BLaER1 treated with 17β-estradiol and CSF1 and Interleukin-3, amounts not matched to agents 10 nM and 100 nM (cell line): ENCODE data around the gene BDKRB2.

Experiments used
- H3K27ac ChIP-seq, 11 experiments: shearing (Covaris generic); formaldehyde crosslinking; 2 replicates each; pipeline ENCODE4 v1.8.1; 2022
- H3K27me3 ChIP-seq, 11 experiments: shearing (Covaris generic); formaldehyde crosslinking; 2 replicates each; pipeline ENCODE4 v1.8.1; 2022
- H3K36me3 ChIP-seq, 11 experiments: shearing (Covaris generic); formaldehyde crosslinking; 2 replicates each; pipeline ENCODE4 v1.8.1; 2022
- H3K4me1 ChIP-seq, 10 experiments: shearing (Covaris generic); formaldehyde crosslinking; 2 replicates each; pipeline ENCODE4 v1.8.1; 2022
- H3K4me2 ChIP-seq, 11 experiments: shearing (Covaris generic); formaldehyde crosslinking; 2 replicates each; pipeline ENCODE4 v1.8.1; 2022
- H3K4me3 ChIP-seq, 10 experiments: shearing (Covaris generic); formaldehyde crosslinking; 2 replicates each; pipeline ENCODE4 v1.8.1; 2022
- H3K9ac ChIP-seq, 11 experiments: shearing (Covaris generic); formaldehyde crosslinking; 2 replicates each; pipeline ENCODE4 v1.8.1; 2022
- H3K9me3 ChIP-seq, 11 experiments: shearing (Covaris generic); formaldehyde crosslinking; replicated peaks in 1 of 11; 2 replicates each; pipeline ENCODE4 v1.8.1; 2022
- H4K20me1 ChIP-seq, 11 experiments: shearing (Covaris generic); formaldehyde crosslinking; 2 replicates each; pipeline ENCODE4 v1.8.1; 2022
- Cebpa-rat ChIP-seq, 11 experiments: shearing (Covaris generic); IDR thresholded peaks; 2 replicates each; pipeline ENCODE4 v1.8.1; 2022

Gene BDKRB2

GRCh38 chr14:96212140-96212539 lies 7.5 kb downstream of the BDKRB2 start:
- H4K20me1 ChIP-seq: no peaks in the 10 kb centered on the region
- no peak for TF ChIP-seq Cebpa-rat (IDR thresholded peaks at IDR 0.05)
- peaks cover 0 to 7% (median 2%) of the 10 kb centered on the region in 10 experiments; a peak in 4 of 20 replicates for H3K4me1 ChIP-seq
- no peak overlapping the region for H3K9ac ChIP-seq
- no peaks in the 10 kb centered on the region for H3K27me3 ChIP-seq
- H3K27ac ChIP-seq: no peak overlapping the region
- peaks cover 14 to 24% (median 19%) of the 10 kb centered on the region in 11 experiments; a peak in 21 of 22 replicates for H3K9me3 ChIP-seq
- H3K4me3 ChIP-seq: no peak overlapping the region
- H3K4me2 ChIP-seq: no peak overlapping the region
- H3K36me3 ChIP-seq: no peaks in the 10 kb centered on the region

GRCh38 chr14:96212896-96213295 lies 8.3 kb downstream of the BDKRB2 start:
- TF ChIP-seq Cebpa-rat (IDR thresholded peaks at IDR 0.05): no peak
- no peak overlapping the region for H3K9ac ChIP-seq
- no peaks in the 10 kb centered on the region for H3K27me3 ChIP-seq
- no peak overlapping the region for H3K27ac ChIP-seq
- no peaks in the 10 kb centered on the region for H4K20me1 ChIP-seq
- peaks cover 14 to 24% (median 19%) of the 10 kb centered on the region in 11 experiments; a peak in 21 of 22 replicates for H3K9me3 ChIP-seq
- H3K36me3 ChIP-seq: no peaks in the 10 kb centered on the region
- H3K4me3 ChIP-seq: no peak overlapping the region
- H3K4me2 ChIP-seq: no peak overlapping the region
- H3K4me1 ChIP-seq: peaks cover 0 to 7% (median 2%) of the 10 kb centered on the region in 10 experiments; a peak in 4 of 20 replicates

- Histone ChIP-seq H3K9ac (no peak overlapping the region), H3K9me3 (peaks cover 14 to 24% (median 19%) of the 10 kb centered on the region in 11 experiments; a peak in 21 of 22 replicates), H3K36me3 (no peaks in the 10 kb centered on the region), H3K27me3 (no peaks in the 10 kb centered on the region), H3K4me1 (peaks cover 0 to 7% (median 2%) of the 10 kb centered on the region in 10 experiments; a peak in 4 of 20 replicates), H4K20me1 (no peaks in the 10 kb centered on the region), H3K4me2 (no peak overlapping the region), H3K27ac (no peak overlapping the region), H3K4me3 (no peak overlapping the region)
- TF ChIP-seq Cebpa-rat (IDR thresholded peaks at IDR 0.05): no peak
Observed at GRCh38 chr14:96213871-96214465, 9.3 kb downstream of the BDKRB2 start.

- H3K9ac ChIP-seq: no peak overlapping the region
- peaks cover 0 to 9% (median 4%) of the 10 kb centered on the region in 10 experiments; a peak in 9 of 20 replicates for H3K4me1 ChIP-seq
- H3K36me3 ChIP-seq: no peaks in the 10 kb centered on the region
- no peak overlapping the region for H3K4me2 ChIP-seq
- TF ChIP-seq Cebpa-rat (IDR thresholded peaks at IDR 0.05): no peak
- no peaks in the 10 kb centered on the region for H3K27me3 ChIP-seq
- no peak overlapping the region for H3K4me3 ChIP-seq
- H3K9me3 ChIP-seq: peaks cover 14 to 24% (median 19%) of the 10 kb centered on the region in 11 experiments; a peak in 21 of 22 replicates
- H3K27ac ChIP-seq: no peak overlapping the region
- H4K20me1 ChIP-seq: no peaks in the 10 kb centered on the region
Observed at GRCh38 chr14:96214793-96215192, 10.2 kb downstream of the BDKRB2 start.

- no peak for TF ChIP-seq Cebpa-rat (IDR thresholded peaks at IDR 0.05)
- Histone ChIP-seq H3K9ac (no peak overlapping the region), H3K4me3 (no peak overlapping the region), H3K27me3 (no peaks in the 10 kb centered on the region), H3K27ac (no peak overlapping the region), H4K20me1 (no peaks in the 10 kb centered on the region), H3K4me2 (no peak overlapping the region), H3K36me3 (no peaks in the 10 kb centered on the region), H3K9me3 (peaks cover 14 to 24% (median 19%) of the 10 kb centered on the region in 11 experiments; a peak in 21 of 22 replicates), H3K4me1 (peaks cover 0 to 14% (median 7%) of the 10 kb centered on the region in 10 experiments; a peak in 10 of 20 replicates)
Observed at GRCh38 chr14:96215452-96216244, 11.0 kb downstream of the BDKRB2 start.

GRCh38 chr14:96216627-96217026 lies 12.0 kb downstream of the BDKRB2 start:
- no peak for TF ChIP-seq Cebpa-rat (IDR thresholded peaks at IDR 0.05)
- Histone ChIP-seq H3K36me3 (no peaks in the 10 kb centered on the region), H3K4me2 (no peak overlapping the region), H3K9ac (no peak overlapping the region), H3K9me3 (peaks cover 10 to 16% (median 13%) of the 10 kb centered on the region in 11 experiments; a peak in 21 of 22 replicates), H4K20me1 (no peaks in the 10 kb centered on the region), H3K27ac (no peak overlapping the region), H3K4me1 (peaks cover 0 to 14% (median 7%) of the 10 kb centered on the region in 10 experiments; a peak in 10 of 20 replicates), H3K27me3 (no peaks in the 10 kb centered on the region), H3K4me3 (no peak overlapping the region)

GRCh38 chr14:96217376-96217913 lies 12.8 kb downstream of the BDKRB2 start:
- TF ChIP-seq Cebpa-rat (IDR thresholded peaks at IDR 0.05): no peak
- Histone ChIP-seq H3K9me3 (peaks cover 1 to 7% (median 5%) of the 10 kb centered on the region in 11 experiments; a peak in 19 of 22 replicates), H3K4me2 (no peak overlapping the region; a peak in 1 of 22 replicates), H3K9ac (no peak overlapping the region), H3K4me1 (peaks cover 0 to 14% (median 7%) of the 10 kb centered on the region in 10 experiments; a peak in 10 of 20 replicates), H3K36me3 (no peaks in the 10 kb centered on the region), H4K20me1 (no peaks in the 10 kb centered on the region), H3K4me3 (no peak overlapping the region), H3K27ac (no peak overlapping the region), H3K27me3 (no peaks in the 10 kb centered on the region)

GRCh38 chr14:96221109-96221650 lies 16.5 kb downstream of the BDKRB2 start:
- Histone ChIP-seq H3K36me3 (no peaks in the 10 kb centered on the region), H3K9me3 (no peaks in the 10 kb centered on the region), H3K27ac (no peak overlapping the region), H3K27me3 (no peaks in the 10 kb centered on the region), H3K4me2 (no peak overlapping the region), H3K9ac (no peak overlapping the region), H3K4me1 (peaks cover 0 to 8% (median 6%) of the 10 kb centered on the region in 10 experiments; a peak in 10 of 20 replicates), H4K20me1 (no peaks in the 10 kb centered on the region), H3K4me3 (no peak overlapping the region)
- TF ChIP-seq Cebpa-rat (IDR thresholded peaks at IDR 0.05): no peak

GRCh38 chr14:96221841-96222240 lies 17.2 kb downstream of the BDKRB2 start:
- Histone ChIP-seq H3K4me1 (peaks cover 0 to 8% (median 6%) of the 10 kb centered on the region in 10 experiments; a peak in 8 of 20 replicates), H3K27me3 (no peaks in the 10 kb centered on the region), H3K4me2 (no peak overlapping the region), H3K4me3 (no peak overlapping the region), H3K9ac (no peak overlapping the region), H3K27ac (no peak overlapping the region), H3K9me3 (no peaks in the 10 kb centered on the region), H3K36me3 (no peaks in the 10 kb centered on the region), H4K20me1 (no peaks in the 10 kb centered on the region)
- no peak for TF ChIP-seq Cebpa-rat (IDR thresholded peaks at IDR 0.05)
